ENCODE measurements around the gene WASF3.

Gene WASF3

DNA sequence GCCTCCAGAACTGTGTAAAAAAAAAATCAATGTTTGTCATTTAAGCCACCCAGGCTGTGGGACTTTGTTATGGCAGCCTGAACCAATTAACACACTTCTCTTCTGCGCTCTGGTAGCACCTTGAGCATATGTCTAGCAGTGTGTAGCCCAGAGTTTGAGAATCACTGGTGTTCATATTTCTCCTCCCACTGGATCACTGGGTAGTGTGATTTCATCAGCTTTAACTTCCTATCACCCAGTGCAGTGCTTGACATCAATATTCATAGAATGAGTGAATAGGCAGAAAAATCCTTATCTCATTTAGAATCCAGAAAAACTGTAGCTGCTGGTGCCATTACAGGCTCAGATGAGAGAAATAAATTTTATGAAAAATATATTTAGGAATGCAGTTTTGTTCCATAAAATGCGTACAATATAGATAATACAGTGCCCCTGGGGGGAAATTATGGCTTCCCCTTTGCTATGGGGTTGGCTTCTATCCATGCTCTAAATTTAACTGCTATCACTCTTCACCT, 30.7 kb upstream of the WASF3 start:
- H3K4me1 ChIP-seq (ENCODE audit: insufficient read depth, low read length), result no peaks in the 10 kb centered on the region
- H3K36me3 ChIP-seq (ENCODE audit: insufficient read depth, low read length), result no peaks in the 10 kb centered on the region
- no peak for TF ChIP-seq EZH2 (IDR thresholded peaks at IDR 0.05; ENCODE audit: borderline replicate concordance, low read depth, low read length, severe bottlenecking)
- TF ChIP-seq, protein P1, sequence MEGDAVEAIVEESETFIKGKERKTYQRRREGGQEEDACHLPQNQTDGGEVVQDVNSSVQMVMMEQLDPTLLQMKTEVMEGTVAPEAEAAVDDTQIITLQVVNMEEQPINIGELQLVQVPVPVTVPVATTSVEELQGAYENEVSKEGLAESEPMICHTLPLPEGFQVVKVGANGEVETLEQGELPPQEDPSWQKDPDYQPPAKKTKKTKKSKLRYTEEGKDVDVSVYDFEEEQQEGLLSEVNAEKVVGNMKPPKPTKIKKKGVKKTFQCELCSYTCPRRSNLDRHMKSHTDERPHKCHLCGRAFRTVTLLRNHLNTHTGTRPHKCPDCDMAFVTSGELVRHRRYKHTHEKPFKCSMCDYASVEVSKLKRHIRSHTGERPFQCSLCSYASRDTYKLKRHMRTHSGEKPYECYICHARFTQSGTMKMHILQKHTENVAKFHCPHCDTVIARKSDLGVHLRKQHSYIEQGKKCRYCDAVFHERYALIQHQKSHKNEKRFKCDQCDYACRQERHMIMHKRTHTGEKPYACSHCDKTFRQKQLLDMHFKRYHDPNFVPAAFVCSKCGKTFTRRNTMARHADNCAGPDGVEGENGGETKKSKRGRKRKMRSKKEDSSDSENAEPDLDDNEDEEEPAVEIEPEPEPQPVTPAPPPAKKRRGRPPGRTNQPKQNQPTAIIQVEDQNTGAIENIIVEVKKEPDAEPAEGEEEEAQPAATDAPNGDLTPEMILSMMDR (IDR thresholded peaks at IDR 0.05; ENCODE audit: borderline replicate concordance, extremely low read depth, low read length, poor library complexity, severe bottlenecking), result no peak
- DNase-seq (no peak), ATAC-seq (ENCODE audit: insufficient read depth, low read depth) (no peak)
- no peaks in the 10 kb centered on the region for H3K27me3 ChIP-seq (ENCODE audit: insufficient read depth, low read length, poor library complexity)
- no peak overlapping the region for H2AFZ ChIP-seq (ENCODE audit: low read depth, low read length)
- H3K4me2 ChIP-seq (ENCODE audit: insufficient read depth, low read length), result no peak overlapping the region
- no peak overlapping the region for H3K9ac ChIP-seq (ENCODE audit: low read depth, low read length)
- no peaks in the 10 kb centered on the region for H3K9me3 ChIP-seq (ENCODE audit: insufficient read depth, low read length, severe bottlenecking)
- no peak overlapping the region for H3K27ac ChIP-seq (ENCODE audit: low read length)
- H3K79me2 ChIP-seq (ENCODE audit: insufficient read depth, low read length), result no peaks in the 10 kb centered on the region
- H3K4me3 ChIP-seq (ENCODE audit: low read depth in 1 of 2, low read length in 2 of 2), result no peak overlapping the region
- H4K20me1 ChIP-seq (ENCODE audit: insufficient read depth, low read length), result no peaks in the 10 kb centered on the region

DNA sequence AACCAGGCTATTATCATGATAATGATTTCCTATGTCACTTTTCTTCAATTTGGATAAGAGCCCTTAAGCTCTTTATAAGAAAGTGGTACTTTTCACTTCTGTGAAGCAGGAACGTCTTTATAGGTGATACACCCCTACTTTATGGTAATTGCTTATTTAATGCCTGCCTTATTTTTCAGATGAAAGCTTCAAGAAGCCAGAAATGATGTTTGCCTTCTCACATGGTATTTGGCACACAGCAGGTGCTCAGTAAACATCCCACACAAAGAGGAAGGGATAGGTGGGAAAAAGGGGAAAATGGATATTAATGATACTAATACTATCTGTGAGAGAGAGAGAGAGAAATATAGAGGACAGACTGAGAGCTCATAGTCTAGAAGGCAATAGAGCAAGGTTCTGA, 29.0 kb upstream of the WASF3 start:
- Histone ChIP-seq H2AFZ (ENCODE audit: low read depth, low read length) (no peak overlapping the region), H3K27ac (ENCODE audit: low read length) (no peak overlapping the region), H3K27me3 (ENCODE audit: insufficient read depth, low read length, poor library complexity) (no peaks in the 10 kb centered on the region), H3K4me3 (ENCODE audit: low read depth in 1 of 2, low read length in 2 of 2) (no peak overlapping the region), H4K20me1 (ENCODE audit: insufficient read depth, low read length) (no peaks in the 10 kb centered on the region), H3K4me2 (ENCODE audit: insufficient read depth, low read length) (no peak overlapping the region), H3K79me2 (ENCODE audit: insufficient read depth, low read length) (no peaks in the 10 kb centered on the region), H3K36me3 (ENCODE audit: insufficient read depth, low read length) (no peaks in the 10 kb centered on the region), H3K9ac (ENCODE audit: low read depth, low read length) (no peak overlapping the region), H3K9me3 (ENCODE audit: insufficient read depth, low read length, severe bottlenecking) (no peaks in the 10 kb centered on the region), H3K4me1 (ENCODE audit: insufficient read depth, low read length) (no peaks in the 10 kb centered on the region)
- no peak for ATAC-seq (ENCODE audit: insufficient read depth, low read depth)
- DNase-seq, result no peak
- TF ChIP-seq, protein P1 (IDR thresholded peaks at IDR 0.05; ENCODE audit: borderline replicate concordance, extremely low read depth, low read length, poor library complexity, severe bottlenecking), result no peak
- TF ChIP-seq EZH2 (IDR thresholded peaks at IDR 0.05; ENCODE audit: borderline replicate concordance, low read depth, low read length, severe bottlenecking), result no peak

DNA sequence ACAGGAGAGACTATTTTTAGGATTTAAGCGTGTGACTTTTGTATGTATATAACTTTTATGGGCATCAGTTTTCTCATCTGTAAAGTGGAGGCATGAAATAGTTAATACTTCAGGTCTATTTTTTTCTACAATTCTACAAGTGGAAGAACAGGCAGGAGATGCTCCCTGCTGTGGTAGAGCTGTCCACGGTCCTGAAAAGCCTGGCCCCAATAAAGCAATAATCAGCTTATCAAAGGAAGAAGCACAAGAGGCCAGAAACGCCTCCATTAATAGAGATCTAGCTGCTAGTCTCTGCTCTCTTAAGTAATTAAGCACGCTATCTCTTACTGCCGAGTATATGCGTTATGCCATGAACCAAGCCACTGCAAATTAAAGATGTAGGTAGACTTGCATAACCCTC, 28.0 kb upstream of the WASF3 start:
- Histone ChIP-seq H3K36me3 (ENCODE audit: insufficient read depth, low read length) (no peaks in the 10 kb centered on the region), H3K27me3 (ENCODE audit: insufficient read depth, low read length, poor library complexity) (no peaks in the 10 kb centered on the region), H2AFZ (ENCODE audit: low read depth, low read length) (no peak overlapping the region), H3K9ac (ENCODE audit: low read depth, low read length) (no peak overlapping the region), H4K20me1 (ENCODE audit: insufficient read depth, low read length) (no peaks in the 10 kb centered on the region), H3K79me2 (ENCODE audit: insufficient read depth, low read length) (no peaks in the 10 kb centered on the region), H3K4me2 (ENCODE audit: insufficient read depth, low read length) (no peak overlapping the region), H3K27ac (ENCODE audit: low read length) (no peak overlapping the region), H3K4me3 (ENCODE audit: low read depth in 1 of 2, low read length in 2 of 2) (no peak overlapping the region), H3K9me3 (ENCODE audit: insufficient read depth, low read length, severe bottlenecking) (no peaks in the 10 kb centered on the region), H3K4me1 (ENCODE audit: insufficient read depth, low read length) (no peaks in the 10 kb centered on the region)
- TF ChIP-seq, protein P1 (IDR thresholded peaks at IDR 0.05; ENCODE audit: borderline replicate concordance, extremely low read depth, low read length, poor library complexity, severe bottlenecking), result no peak
- TF ChIP-seq EZH2 (IDR thresholded peaks at IDR 0.05; ENCODE audit: borderline replicate concordance, low read depth, low read length, severe bottlenecking), result no peak
- DNase-seq (peak; percentile 74), ATAC-seq (ENCODE audit: insufficient read depth, low read depth) (peak; percentile 71)

DNA sequence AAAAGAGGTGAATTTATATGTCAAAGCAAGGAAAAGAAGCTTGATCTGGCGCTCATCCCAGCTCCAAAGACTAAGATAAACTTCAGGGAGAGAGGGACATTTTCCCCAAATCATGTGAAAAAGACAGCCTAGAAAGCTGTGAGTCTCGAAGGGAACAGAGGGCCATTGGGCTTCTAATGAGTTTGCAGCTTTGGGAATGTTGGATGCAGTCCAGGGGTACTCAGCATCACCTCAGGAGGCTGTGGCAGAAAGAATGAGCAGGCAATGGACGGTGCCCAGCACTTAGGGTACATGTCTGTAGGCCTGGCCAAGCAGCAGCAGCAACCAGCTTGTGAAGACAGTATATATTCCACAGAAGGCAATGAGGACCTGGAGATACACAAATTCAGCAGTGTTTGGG, 25.7 kb upstream of the WASF3 start:
- no peaks in the 10 kb centered on the region for H3K9me3 ChIP-seq (ENCODE audit: insufficient read depth, low read length, severe bottlenecking)
- H4K20me1 ChIP-seq (ENCODE audit: insufficient read depth, low read length), result no peaks in the 10 kb centered on the region
- no peak overlapping the region for H2AFZ ChIP-seq (ENCODE audit: low read depth, low read length)
- no peaks in the 10 kb centered on the region for H3K79me2 ChIP-seq (ENCODE audit: insufficient read depth, low read length)
- no peak overlapping the region for H3K4me2 ChIP-seq (ENCODE audit: insufficient read depth, low read length)
- no peaks in the 10 kb centered on the region for H3K27me3 ChIP-seq (ENCODE audit: insufficient read depth, low read length, poor library complexity)
- H3K4me1 ChIP-seq (ENCODE audit: insufficient read depth, low read length), result no peaks in the 10 kb centered on the region
- no peaks in the 10 kb centered on the region for H3K36me3 ChIP-seq (ENCODE audit: insufficient read depth, low read length)
- H3K9ac ChIP-seq (ENCODE audit: low read depth, low read length), result no peak overlapping the region
- no peak overlapping the region for H3K27ac ChIP-seq (ENCODE audit: low read length)
- ATAC-seq (ENCODE audit: insufficient read depth, low read depth) (no peak), DNase-seq (no peak)
- no peak overlapping the region for H3K4me3 ChIP-seq (ENCODE audit: low read depth in 1 of 2, low read length in 2 of 2)
- TF ChIP-seq, protein P1 (IDR thresholded peaks at IDR 0.05; ENCODE audit: borderline replicate concordance, extremely low read depth, low read length, poor library complexity, severe bottlenecking), result no peak
- no peak for TF ChIP-seq EZH2 (IDR thresholded peaks at IDR 0.05; ENCODE audit: borderline replicate concordance, low read depth, low read length, severe bottlenecking)

All from DND-41 (cell line).